OCI-LY1 (cell line): Measurements from ENCODE around the gene OR6K6.

Source experiments
- CTCF ChIP-seq: fragments of 200-600 bp; sonication (generic), shearing (Covaris generic); IDR thresholded peaks from 2 replicates; pipeline ENCODE4 v1.5.1; 2017; ENCODE audit warnings: mild to moderate bottlenecking, antibody characterized with exemption, low read length, moderate library complexity, mixed read lengths
- EZH2 ChIP-seq: fragments of 200-600 bp; sonication (generic), shearing (Covaris generic); IDR thresholded peaks from 2 replicates; pipeline ENCODE4 v1.8.0; 2017; ENCODE audit warnings: borderline replicate concordance, mixed run types, mild to moderate bottlenecking, antibody characterized with exemption, low read length, moderate library complexity, mixed read lengths

- no peak for TF ChIP-seq CTCF
- no peak for TF ChIP-seq EZH2
Observed at GRCh38 chr1:158731707-158732106, 22.8 kb upstream of the OR6K6 start.
